Spinal cord (tissue), 10 donors: ENCODE results near the gene KY. TPM values are rescaled to one million over a fixed set of nuclear protein-coding genes. Genes with fewer than 3 reads are reported as not detected.

ENCODE experiments used
- DNase-seq, 6 donors: peaks; one replicate each; pipeline versions ENCODE4 v3.0.0 to v3.0.0-alpha.2; 2013 to 2015; ENCODE audit warnings: low spot score in 6 of 6, low read depth in 4 of 6
- H3K27ac ChIP-seq: one replicate; pipeline ENCODE4 v1.5.1; 2013; ENCODE audit warnings: low read depth, low read length, control low read depth
- H3K27me3 ChIP-seq: one replicate; pipeline ENCODE4 v1.6.1; 2013; ENCODE audit warnings: low read length; ENCODE audit not compliant: control insufficient read depth, insufficient read depth
- H3K36me3 ChIP-seq: one replicate; pipeline ENCODE4 v1.6.1; 2013; ENCODE audit warnings: low read length; ENCODE audit not compliant: control insufficient read depth, insufficient read depth
- H3K4me1 ChIP-seq: one replicate; pipeline ENCODE4 v1.6.1; 2013; ENCODE audit warnings: low read length; ENCODE audit not compliant: control insufficient read depth, insufficient read depth
- H3K4me3 ChIP-seq: one replicate; pipeline ENCODE4 v1.5.1; 2013; ENCODE audit warnings: low read depth, low read length, control low read depth
- H3K9me3 ChIP-seq: one replicate; pipeline ENCODE4 v1.6.1; 2013; ENCODE audit warnings: low read length; ENCODE audit not compliant: control insufficient read depth, insufficient read depth
- WGBS: methylation state at CpG from one replicate; pipeline ENCODE4 v1.1.5; 2013; ENCODE audit warnings: missing lambda C conversion rate; ENCODE audit not compliant: insufficient coverage; 5-methylcytosine and 5-hydroxymethylcytosine counted together
- polyA plus RNA-seq, 2 donors: library from polyadenylated mRNA; unstranded; fragments of 120-200 nt; gene quantifications; one replicate each; pipeline ENCODE4 v1.2.1, GENCODE V29; 2013; ENCODE audit not compliant: insufficient read length in 2 of 2
- total RNA-seq, 2 donors: library from RNA; depleted of rRNA in 1 of 2; stranded (reverse); fragments of 120-200 nt in 1 of 2; fragments of >200 nt in 1 of 2; gene quantifications; one replicate each; pipeline versions ENCODE4 v1.2.3 to v1.2.4, GENCODE V29; 2013 to 2014
- donor health status: healthy.

KY gene
- total and polyA plus RNA-seq, 4 donors: 1.5 to 4.2 (median 2.5) TPM

- 76% methylated on average over 5 of the region's 5 CpGs for WGBS
- H3K27ac ChIP-seq: no peak overlapping the region
- peaks cover 8% of the 10 kb centered on the region for H3K36me3 ChIP-seq
- H3K9me3 ChIP-seq: no peaks in the 10 kb centered on the region
- H3K4me3 ChIP-seq: no peak overlapping the region
- no peaks in the 10 kb centered on the region for H3K27me3 ChIP-seq
- peaks cover 18% of the 10 kb centered on the region for H3K4me1 ChIP-seq
- DNase-seq: no peak
Observed at GRCh38 chr3:134622806-134623365, 27.9 kb downstream of the KY start.

- no CpG with 5 or more reads among the region's 3 CpGs for WGBS
- H3K4me3 ChIP-seq: no peak overlapping the region
- peaks cover 22% of the 10 kb centered on the region for H3K4me1 ChIP-seq
- H3K27ac ChIP-seq: no peak overlapping the region
- no peaks in the 10 kb centered on the region for H3K9me3 ChIP-seq
- DNase-seq: no peak
- peaks cover 8% of the 10 kb centered on the region for H3K36me3 ChIP-seq
- H3K27me3 ChIP-seq: no peaks in the 10 kb centered on the region
Observed at GRCh38 chr3:134621854-134622253, 29.0 kb downstream of the KY start.

- H3K4me3 ChIP-seq: no peak overlapping the region
- DNase-seq: no peak
- 97% methylated on average over 5 of the region's 5 CpGs for WGBS
Observed at GRCh38 chr3:134620476-134621115, 30.2 kb downstream of the KY start.

DNA sequence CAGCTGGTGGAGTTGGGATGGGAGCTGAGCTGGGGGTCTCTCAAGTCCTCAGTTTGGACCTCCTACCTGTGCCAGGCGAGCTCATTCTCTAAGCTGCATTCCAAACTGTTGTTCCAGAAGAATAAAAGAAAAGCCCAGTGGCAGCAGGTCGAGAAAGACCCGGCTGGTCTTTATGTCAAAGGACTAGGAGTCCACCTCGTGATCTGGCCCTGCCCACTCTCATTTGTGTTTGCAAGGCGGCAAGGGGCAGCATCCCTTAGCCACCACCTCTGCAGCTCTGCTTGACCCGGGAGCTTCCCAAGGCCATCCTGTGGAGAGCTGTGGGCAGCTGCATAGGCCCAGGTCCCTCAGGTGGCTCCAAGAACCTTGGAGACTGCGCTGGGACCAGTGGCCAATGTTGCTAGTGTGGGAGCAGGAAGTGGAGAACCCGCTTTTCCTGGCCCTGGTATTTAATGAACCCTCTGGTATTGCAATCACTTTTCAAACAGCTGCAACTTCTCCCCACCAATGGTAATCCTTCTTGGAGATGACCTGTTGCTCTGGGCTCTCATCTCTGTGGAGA is 30.9 kb downstream of the KY start:
- Histone ChIP-seq H3K4me3 (no peak overlapping the region), H3K9me3 (no peaks in the 10 kb centered on the region), H3K4me1 (peaks cover 22% of the 10 kb centered on the region), H3K27me3 (no peaks in the 10 kb centered on the region), H3K27ac (no peak overlapping the region), H3K36me3 (peaks cover 8% of the 10 kb centered on the region)
- DNase-seq: no peak
- WGBS: 89% methylated on average over 8 of the region's 8 CpGs

More at GRCh38 chr3:134620476-134621115, 30.2 kb downstream of the KY start:
- Histone ChIP-seq H3K27ac (no peak overlapping the region), H3K4me1 (peaks cover 22% of the 10 kb centered on the region), H3K27me3 (no peaks in the 10 kb centered on the region), H3K36me3 (peaks cover 8% of the 10 kb centered on the region), H3K9me3 (no peaks in the 10 kb centered on the region)

GRCh38 chr3:134619301-134619615 is 31.6 kb downstream of the KY start:
- Histone ChIP-seq H3K27me3 (no peaks in the 10 kb centered on the region), H3K4me1 (peaks cover 22% of the 10 kb centered on the region), H3K36me3 (peaks cover 8% of the 10 kb centered on the region), H3K4me3 (no peak overlapping the region), H3K9me3 (no peaks in the 10 kb centered on the region), H3K27ac (no peak overlapping the region)
- DNase-seq: no peak
- 50% methylated on average over 1 of the region's 2 CpGs for WGBS

DNA sequence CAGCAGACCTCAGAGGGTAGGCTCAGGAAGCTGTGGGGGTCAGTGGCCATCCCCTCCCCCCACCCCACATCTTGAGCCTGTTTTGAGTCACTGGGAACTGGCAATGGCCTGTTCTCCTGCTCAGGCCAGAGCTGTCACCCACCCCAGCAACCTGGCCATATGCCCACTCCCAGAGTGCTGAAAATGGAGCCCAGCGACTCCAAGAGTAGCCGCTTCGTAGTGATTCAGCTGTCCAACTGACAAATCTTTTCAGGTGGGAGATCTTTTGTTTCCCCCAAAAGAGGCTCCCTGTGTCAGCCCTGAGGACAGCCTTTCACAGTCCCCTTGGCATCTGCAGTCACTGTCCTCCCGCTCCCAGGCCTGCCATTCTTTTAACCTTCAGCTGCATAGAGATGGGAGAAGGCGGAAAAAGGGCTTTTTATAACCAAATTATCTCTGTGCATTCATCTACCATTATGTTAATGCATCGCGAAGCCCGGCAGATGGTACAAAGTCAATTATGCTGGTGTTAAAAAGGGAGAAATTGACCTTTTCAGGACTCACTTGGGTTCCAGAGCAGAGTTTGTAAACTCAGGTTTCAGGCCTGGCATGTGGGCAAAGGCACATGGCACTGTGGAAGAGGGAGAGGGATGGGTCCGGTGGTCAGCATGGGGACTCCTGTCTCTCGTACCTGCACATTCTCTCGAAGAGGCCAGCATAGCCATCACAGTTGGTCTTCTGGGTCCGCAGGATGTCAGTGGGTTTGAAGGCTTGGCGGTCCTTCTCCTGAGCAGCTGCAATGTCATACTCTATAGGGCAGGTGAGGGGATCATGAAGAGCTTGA is 32.1 kb downstream of the KY start:
- no peak overlapping the region for H3K4me3 ChIP-seq
- WGBS: 65% methylated on average over 9 of the region's 13 CpGs
- H3K27me3 ChIP-seq: no peaks in the 10 kb centered on the region
- no peaks in the 10 kb centered on the region for H3K9me3 ChIP-seq
- peaks cover 22% of the 10 kb centered on the region for H3K4me1 ChIP-seq
- no peak overlapping the region for H3K27ac ChIP-seq
- peak in 3 of 6 donors; percentile 23 to 74 (median 62) for DNase-seq
- H3K36me3 ChIP-seq: peaks cover 8% of the 10 kb centered on the region

DNA sequence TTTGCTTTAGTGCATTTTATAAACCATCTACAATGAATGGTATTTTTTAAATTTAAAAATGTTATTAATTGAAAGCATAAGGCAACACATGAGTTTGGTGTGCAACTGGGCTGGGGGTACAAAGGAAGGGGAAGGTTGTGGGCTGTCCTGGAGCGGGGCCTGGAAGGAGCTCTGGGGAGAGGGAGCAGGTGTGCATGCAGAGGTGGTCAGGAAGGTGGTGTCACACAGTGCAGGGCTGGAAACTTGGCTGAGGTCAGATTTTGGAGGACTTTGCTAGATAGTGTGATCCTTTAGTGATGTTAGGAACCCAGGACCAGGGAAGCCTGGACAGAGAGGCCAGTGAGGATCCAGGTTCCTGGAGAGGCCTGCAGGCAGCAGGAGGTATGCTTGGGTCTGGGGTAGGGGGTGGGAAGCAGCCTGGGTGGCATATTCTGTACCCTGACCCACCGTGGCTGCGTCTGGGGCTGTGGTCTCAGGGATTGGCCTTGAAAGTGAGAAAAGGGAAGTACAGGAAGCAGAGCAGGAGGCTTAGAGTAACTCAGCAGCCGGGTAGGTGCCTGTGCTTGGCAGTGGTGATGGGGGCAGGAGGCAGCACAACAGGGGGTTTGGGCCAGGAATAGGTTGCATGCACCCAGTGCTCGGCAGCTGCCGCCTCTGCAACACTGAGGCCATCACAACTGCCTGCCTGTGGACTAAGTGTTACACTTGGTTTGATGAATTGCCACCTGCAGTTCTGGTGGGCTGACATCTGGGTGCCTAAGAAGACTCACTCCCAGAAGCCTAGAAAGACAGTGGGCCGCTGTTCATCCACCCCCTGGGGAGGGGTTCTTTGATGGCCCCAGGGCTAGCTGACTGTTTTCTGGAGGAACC is 33.0 kb downstream of the KY start:
- no peaks in the 10 kb centered on the region for H3K9me3 ChIP-seq
- H3K27ac ChIP-seq: no peak overlapping the region
- H3K4me3 ChIP-seq: no peak overlapping the region
- peaks cover 6% of the 10 kb centered on the region for H3K36me3 ChIP-seq
- H3K4me1 ChIP-seq: peaks cover 22% of the 10 kb centered on the region
- H3K27me3 ChIP-seq: no peaks in the 10 kb centered on the region
- DNase-seq: no peak
- 59% methylated on average over 6 of the region's 7 CpGs for WGBS

GRCh38 chr3:134615743-134616142 is 35.1 kb downstream of the KY start:
- no peak for DNase-seq
- no peak overlapping the region for H3K4me3 ChIP-seq
- no peak overlapping the region for H3K27ac ChIP-seq
- H3K4me1 ChIP-seq: peaks cover 23% of the 10 kb centered on the region
- H3K27me3 ChIP-seq: no peaks in the 10 kb centered on the region
- no peaks in the 10 kb centered on the region for H3K9me3 ChIP-seq
- peaks cover 7% of the 10 kb centered on the region for H3K36me3 ChIP-seq
- 87% methylated on average over 5 of the region's 5 CpGs for WGBS

GRCh38 chr3:134614955-134615354 is 35.9 kb downstream of the KY start:
- H3K27me3 ChIP-seq: no peaks in the 10 kb centered on the region
- peaks cover 8% of the 10 kb centered on the region for H3K36me3 ChIP-seq
- H3K4me1 ChIP-seq: peaks cover 31% of the 10 kb centered on the region
- no peak overlapping the region for H3K27ac ChIP-seq
- H3K4me3 ChIP-seq: no peak overlapping the region
- H3K9me3 ChIP-seq: no peaks in the 10 kb centered on the region
- DNase-seq: no peak
- WGBS: 100% methylated on average over 2 of the region's 4 CpGs
